Lower lobe of right lung (tissue), 2 donors: ENCODE measurements around the gene JMY. TPM values are rescaled to one million over a fixed set of nuclear protein-coding genes. Genes with fewer than 3 reads are reported as not detected.

Experiments
- ATAC-seq, 2 donors: fragments of 200-7000 bp; cut with Tn5 transposase; one replicate each; pipeline ENCODE4 v1.9.1; 2020 to 2022; ENCODE audit warnings: mild to moderate bottlenecking in 2 of 2, moderate library complexity in 2 of 2
- DNase-seq: peaks from one replicate; pipeline ENCODE4 v3.0.0-alpha.2; 2020
- H3K27ac ChIP-seq: fragments of 200-600 bp; one replicate; pipeline ENCODE4 v1.8.0; 2022
- H3K27me3 ChIP-seq: fragments of 200-600 bp; one replicate; pipeline ENCODE4 v1.8.0; 2022; ENCODE audit warnings: low read depth
- H3K36me3 ChIP-seq: fragments of 200-600 bp; one replicate; pipeline ENCODE4 v1.8.0; 2022; ENCODE audit warnings: mild to moderate bottlenecking
- H3K4me1 ChIP-seq: fragments of 200-600 bp; one replicate; pipeline ENCODE4 v1.8.0; 2022
- H3K4me3 ChIP-seq: fragments of 200-600 bp; one replicate; pipeline ENCODE4 v1.8.0; 2022; ENCODE audit warnings: mild to moderate bottlenecking
- H3K9me3 ChIP-seq: fragments of 200-600 bp; one replicate; pipeline ENCODE4 v1.8.0; 2022
- intact Hi-C: fragments of 100-400 bp; cut with DNase I; formaldehyde crosslinking; loops from one replicate; pipeline ENCODE4 v1.11.0; 2022
- total RNA-seq: library from RNA; stranded (reverse); fragmentation: NEBNext Ultra II Directional; extraction: Animal tissue kit (Norgen Biotek cat#: 25700); gene quantifications from one replicate; pipeline ENCODE4 v1.2.1, GENCODE V29; 2021
- TF ChIP-seq, protein P1 (sequence below): fragments of 200-600 bp; IDR thresholded peaks from one replicate; pipeline ENCODE4 v1.8.0; 2022; ENCODE audit warnings: antibody characterized with exemption, mild to moderate bottlenecking
- donor health status: DM: no; HTN: yes; CAD: no; lungs with severe emphysema.

Gene JMY
- total RNA-seq, 1 donor from 2014 or later, result 10.6 TPM

GRCh38 chr5:79349047-79349446 is 113.1 kb downstream of the JMY start:
- H3K4me1 ChIP-seq, result no peaks in the 10 kb centered on the region
- intact Hi-C loops, result no loop called here
- no peaks in the 10 kb centered on the region for H3K27me3 ChIP-seq
- no peak for DNase-seq
- TF ChIP-seq, protein P1, sequence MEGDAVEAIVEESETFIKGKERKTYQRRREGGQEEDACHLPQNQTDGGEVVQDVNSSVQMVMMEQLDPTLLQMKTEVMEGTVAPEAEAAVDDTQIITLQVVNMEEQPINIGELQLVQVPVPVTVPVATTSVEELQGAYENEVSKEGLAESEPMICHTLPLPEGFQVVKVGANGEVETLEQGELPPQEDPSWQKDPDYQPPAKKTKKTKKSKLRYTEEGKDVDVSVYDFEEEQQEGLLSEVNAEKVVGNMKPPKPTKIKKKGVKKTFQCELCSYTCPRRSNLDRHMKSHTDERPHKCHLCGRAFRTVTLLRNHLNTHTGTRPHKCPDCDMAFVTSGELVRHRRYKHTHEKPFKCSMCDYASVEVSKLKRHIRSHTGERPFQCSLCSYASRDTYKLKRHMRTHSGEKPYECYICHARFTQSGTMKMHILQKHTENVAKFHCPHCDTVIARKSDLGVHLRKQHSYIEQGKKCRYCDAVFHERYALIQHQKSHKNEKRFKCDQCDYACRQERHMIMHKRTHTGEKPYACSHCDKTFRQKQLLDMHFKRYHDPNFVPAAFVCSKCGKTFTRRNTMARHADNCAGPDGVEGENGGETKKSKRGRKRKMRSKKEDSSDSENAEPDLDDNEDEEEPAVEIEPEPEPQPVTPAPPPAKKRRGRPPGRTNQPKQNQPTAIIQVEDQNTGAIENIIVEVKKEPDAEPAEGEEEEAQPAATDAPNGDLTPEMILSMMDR, result no peak
- H3K36me3 ChIP-seq, result no peaks in the 10 kb centered on the region
- H3K27ac ChIP-seq, result no peak overlapping the region
- no peak overlapping the region for H3K4me3 ChIP-seq
- no peaks in the 10 kb centered on the region for H3K9me3 ChIP-seq
- no peak for ATAC-seq

DNA sequence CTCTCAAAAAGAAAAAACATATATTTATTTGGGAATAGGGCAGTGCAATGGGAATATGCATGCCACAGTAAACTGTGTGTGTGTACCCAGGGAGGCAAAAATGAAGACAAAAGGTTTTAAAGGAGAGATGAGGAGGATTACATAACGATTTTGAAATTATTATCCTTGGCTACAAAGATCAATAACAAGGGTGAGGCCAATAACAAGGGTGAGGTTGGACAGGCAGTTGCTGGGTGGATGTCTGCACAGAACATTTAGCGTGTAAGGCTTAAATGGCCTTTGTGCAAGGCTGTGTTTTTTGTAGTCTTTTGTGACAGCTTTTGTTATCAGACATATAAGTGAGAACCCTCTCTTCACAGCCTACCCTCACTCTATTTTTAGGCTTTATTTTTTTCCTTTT is 114.0 kb downstream of the JMY start:
- no peaks in the 10 kb centered on the region for H3K36me3 ChIP-seq
- ATAC-seq, result no peak

GRCh38 chr5:79357398-79357797 is 121.5 kb downstream of the JMY start:
- Histone ChIP-seq H3K36me3 (no peaks in the 10 kb centered on the region), H3K27ac (no peak overlapping the region), H3K9me3 (no peaks in the 10 kb centered on the region), H3K4me1 (no peaks in the 10 kb centered on the region), H3K27me3 (no peaks in the 10 kb centered on the region), H3K4me3 (no peak overlapping the region)
- ATAC-seq (no peak), DNase-seq (no peak)
- intact Hi-C loops, result no loop called here
- TF ChIP-seq, protein P1, result no peak

More for the DNA sequence above, 114.0 kb downstream of the JMY start:
- no peak for DNase-seq
- H3K4me3 ChIP-seq, result no peak overlapping the region
- no peaks in the 10 kb centered on the region for H3K9me3 ChIP-seq
- intact Hi-C loops, result no loop called here
- H3K27me3 ChIP-seq, result no peaks in the 10 kb centered on the region
- TF ChIP-seq, protein P1, result no peak
- H3K4me1 ChIP-seq, result no peaks in the 10 kb centered on the region
- H3K27ac ChIP-seq, result no peak overlapping the region

Other genes with a start within 250 kb of the JMY start
- gene DMGDH, start 166.5 kb upstream of the JMY start, total RNA-seq, result 1.3 TPM
- gene BHMT2, start 166.4 kb upstream of the JMY start, total RNA-seq, result 3.9 TPM
- not detected for gene BHMT, start 124.3 kb upstream of the JMY start, total RNA-seq